Uterus (tissue), 4 donors: ENCODE measurements around the gene PTPN20. TPM values are rescaled to one million over a fixed set of nuclear protein-coding genes. Genes with fewer than 3 reads are reported as not detected.

Source experiments
- DNase-seq, 2 donors: peaks; one replicate each; pipeline ENCODE4 v3.0.0-alpha.2; 2019 to 2020
- H3K27ac ChIP-seq, 2 donors: fragments of 200-600 bp; sonication (generic); 1 replicate in 1 of 2; 2 replicates in 1 of 2; pipeline ENCODE4 v1.5.1; 2016 to 2018
- H3K27me3 ChIP-seq, 2 donors: fragments of 200-600 bp; sonication (generic); one replicate each; pipeline ENCODE4 v1.5.1; 2018 to 2019; ENCODE audit warnings: control low read depth in 1 of 2
- H3K36me3 ChIP-seq, 2 donors: fragments of 200-600 bp; sonication (generic); one replicate each; pipeline ENCODE4 v1.5.1; 2019; ENCODE audit warnings: control low read depth in 1 of 2
- H3K4me1 ChIP-seq, 2 donors: fragments of 200-600 bp; sonication (generic); one replicate each; pipeline ENCODE4 v1.5.1; 2018 to 2019; ENCODE audit warnings: control low read depth in 1 of 2
- H3K4me3 ChIP-seq, 2 donors: fragments of 200-600 bp; sonication (generic); 1 replicate in 1 of 2; 2 replicates in 1 of 2; pipeline ENCODE4 v1.5.1; 2018 to 2019; ENCODE audit warnings: mild to moderate bottlenecking in 1 of 2
- H3K9me3 ChIP-seq, 2 donors: fragments of 200-600 bp; sonication (generic); one replicate each; pipeline ENCODE4 v1.5.1; 2019; ENCODE audit warnings: control low read depth in 1 of 2
- CTCF ChIP-seq, 4 experiments: fragments of 200-600 bp in 2 of 4; fragments of 450-650 bp in 2 of 4; sonication (generic) in 2 of 4; IDR thresholded peaks; one replicate each; pipeline ENCODE4 v1.5.1; 2016 to 2019; ENCODE audit warnings: antibody characterized with exemption in 4 of 4, mild to moderate bottlenecking in 2 of 4, moderate library complexity in 1 of 4
- POLR2A ChIP-seq, 2 donors: fragments of 450-650 bp; IDR thresholded peaks; one replicate each; pipeline ENCODE4 v1.6.1; 2016; ENCODE audit warnings: antibody characterized with exemption in 2 of 2, mild to moderate bottlenecking in 1 of 2, moderate library complexity in 1 of 2
- intact Hi-C: fragments of 100-400 bp; cut with DNase I; formaldehyde crosslinking; loops from one replicate; pipeline ENCODE4 v1.15.1; 2023; ENCODE audit warnings: low total_unique reads
- total RNA-seq, 4 donors: library from RNA; depleted of rRNA in 3 of 4; stranded (reverse); fragments of >200 nt in 3 of 4; gene quantifications; one replicate each; pipeline versions ENCODE4 v1.1.0 to v1.2.4, GENCODE V29; 2014 to 2023
- donor health status: DM: yes; HTN: yes; CAD: no.

Gene PTPN20
- total RNA-seq, 4 donors from 2014 or later: 3.5 to 12.6 (median 4.4) TPM; not detected in 1

- TF ChIP-seq POLR2A (IDR thresholded peaks at IDR 0.05): no peak
- no peak for TF ChIP-seq CTCF (IDR thresholded peaks at IDR 0.05)
- Histone ChIP-seq H3K27ac (no peak overlapping the region), H3K27me3 (no peaks in the 10 kb centered on the region), H3K4me1 (no peaks in the 10 kb centered on the region), H3K4me3 (no peak overlapping the region), H3K9me3 (no peaks in the 10 kb centered on the region), H3K36me3 (no peaks in the 10 kb centered on the region)
- no peak for DNase-seq
- intact Hi-C loops: no loop called here
Observed at GRCh38 chr10:47019155-47020145, 108.2 kb downstream of the PTPN20 start.

GRCh38 chr10:47020471-47020870 lies 109.2 kb downstream of the PTPN20 start:
- H3K4me1 ChIP-seq: no peaks in the 10 kb centered on the region
- H3K36me3 ChIP-seq: no peaks in the 10 kb centered on the region
- no peak overlapping the region for H3K4me3 ChIP-seq
- no peaks in the 10 kb centered on the region for H3K27me3 ChIP-seq
- no peaks in the 10 kb centered on the region for H3K9me3 ChIP-seq
- intact Hi-C loops: no loop called here
- TF ChIP-seq CTCF (IDR thresholded peaks at IDR 0.05) (no peak), POLR2A (IDR thresholded peaks at IDR 0.05) (no peak)
- DNase-seq: peak in 1 of 2 donors; percentile 5
- no peak overlapping the region for H3K27ac ChIP-seq

- Histone ChIP-seq H3K36me3 (no peaks in the 10 kb centered on the region), H3K9me3 (no peaks in the 10 kb centered on the region), H3K27me3 (no peaks in the 10 kb centered on the region), H3K4me1 (no peaks in the 10 kb centered on the region), H3K4me3 (no peak overlapping the region), H3K27ac (no peak overlapping the region)
- TF ChIP-seq POLR2A (IDR thresholded peaks at IDR 0.05) (no peak), CTCF (IDR thresholded peaks at IDR 0.05) (no peak)
- intact Hi-C loops: no loop called here
- peak in 1 of 2 donors; percentile 8 for DNase-seq
Observed at GRCh38 chr10:47021850-47022249, 110.6 kb downstream of the PTPN20 start.

GRCh38 chr10:47022311-47023131 lies 111.3 kb downstream of the PTPN20 start:
- intact Hi-C loops: no loop called here
- Histone ChIP-seq H3K27me3 (no peaks in the 10 kb centered on the region), H3K36me3 (no peaks in the 10 kb centered on the region), H3K27ac (no peak overlapping the region), H3K4me3 (no peak overlapping the region), H3K4me1 (no peaks in the 10 kb centered on the region), H3K9me3 (no peaks in the 10 kb centered on the region)
- DNase-seq: peak in 1 of 2 donors; percentile 16
- TF ChIP-seq POLR2A (IDR thresholded peaks at IDR 0.05) (no peak), CTCF (IDR thresholded peaks at IDR 0.05) (no peak)
